Stimulated activated CD8-positive, alpha-beta memory T cell treated with anti-CD3 and anti-CD28 coated beads, Interleukin-7, amount 100 ng/mL, for 48 hours (primary cell): ENCODE data around the gene GALNT17.

ENCODE experiments used
- DNase-seq, 2 donors: peaks; one replicate each; pipeline ENCODE4 v3.0.0-alpha.2; 2020; ENCODE audit warnings: low read depth in 1 of 2; ENCODE audit errors: extremely low read depth in 1 of 2

GALNT17 gene

GRCh38 chr7:71332207-71332606, 200.3 kb downstream of the GALNT17 start:
- DNase-seq: no peak

GRCh38 chr7:71334541-71334940, 202.6 kb downstream of the GALNT17 start:
- no peak for DNase-seq

GRCh38 chr7:71338866-71339265, 206.9 kb downstream of the GALNT17 start:
- no peak for DNase-seq

- no peak for DNase-seq
Observed at GRCh38 chr7:71339924-71340323, 208.0 kb downstream of the GALNT17 start.

GRCh38 chr7:71342202-71342601, 210.3 kb downstream of the GALNT17 start:
- DNase-seq: no peak

- no peak for DNase-seq
Observed at GRCh38 chr7:71343039-71343438, 211.1 kb downstream of the GALNT17 start.

GRCh38 chr7:71343892-71344291, 211.9 kb downstream of the GALNT17 start:
- DNase-seq: no peak

- DNase-seq: no peak
Observed at GRCh38 chr7:71345117-71345884, 213.4 kb downstream of the GALNT17 start.

GRCh38 chr7:71348821-71349681, 217.1 kb downstream of the GALNT17 start:
- DNase-seq: no peak

- no peak for DNase-seq
Observed at GRCh38 chr7:71349682-71350481, 217.9 kb downstream of the GALNT17 start.

- no peak for DNase-seq
Observed at GRCh38 chr7:71350680-71351079, 218.7 kb downstream of the GALNT17 start.

GRCh38 chr7:71354716-71355115, 222.8 kb downstream of the GALNT17 start:
- DNase-seq: no peak

- no peak for DNase-seq
Observed at GRCh38 chr7:71361451-71362032, 229.6 kb downstream of the GALNT17 start.

- no peak for DNase-seq
Observed at GRCh38 chr7:71362240-71362639, 230.3 kb downstream of the GALNT17 start.

GRCh38 chr7:71363223-71363622, 231.3 kb downstream of the GALNT17 start:
- no peak for DNase-seq

GRCh38 chr7:71363627-71364026, 231.7 kb downstream of the GALNT17 start:
- no peak for DNase-seq

- DNase-seq: no peak
Observed at GRCh38 chr7:71364551-71364950, 232.6 kb downstream of the GALNT17 start.

GRCh38 chr7:71372991-71373390, 241.0 kb downstream of the GALNT17 start:
- no peak for DNase-seq

GRCh38 chr7:71377062-71377461, 245.1 kb downstream of the GALNT17 start:
- no peak for DNase-seq

GRCh38 chr7:71377469-71377868, 245.5 kb downstream of the GALNT17 start:
- no peak for DNase-seq

GRCh38 chr7:71384094-71384493, 252.2 kb downstream of the GALNT17 start:
- no peak for DNase-seq
